Measurements from ENCODE around the gene NCOR1. TPM values are rescaled to one million over a fixed set of nuclear protein-coding genes. Genes with fewer than 3 reads are reported as not detected.

NCOR1 gene
- total RNA-seq = 137 TPM
- long read RNA-seq, transcript NCOR1-206 (15 exons, 1,883 nt) = major isoform, 33 of 313 reads
- long read RNA-seq, transcript NCOR1-221 (16 exons, 1,877 nt) = minor isoform, 8 of 313 reads
- long read RNA-seq, transcript NCOR1-209 (17 exons, 1,969 nt) = minor isoform, 8 of 313 reads
- long read RNA-seq, partial matches to known transcripts = 116 of 313 reads
- long read RNA-seq, other reads (novel, unspliced or antisense) = 144 of 313 reads

- H3K4me1 ChIP-seq = peaks cover 46% of the 10 kb centered on the region
- ATAC-seq (peak; percentile 98), DNase-seq (peak; percentile 96)
- H3K4me3 ChIP-seq = peak within 1 kb of the TSS; percentile 87
- H3K27me3 ChIP-seq (ENCODE audit: low read depth) = no peaks in the 10 kb centered on the region
- peak within 1 kb of the TSS; percentile 97 for H3K27ac ChIP-seq
- H3K9me3 ChIP-seq = no peaks in the 10 kb centered on the region
- H3K36me3 ChIP-seq = no peaks in the 10 kb centered on the region
- intact Hi-C loops (cut with DNase I) = no loop called here
- TF ChIP-seq, protein P1, sequence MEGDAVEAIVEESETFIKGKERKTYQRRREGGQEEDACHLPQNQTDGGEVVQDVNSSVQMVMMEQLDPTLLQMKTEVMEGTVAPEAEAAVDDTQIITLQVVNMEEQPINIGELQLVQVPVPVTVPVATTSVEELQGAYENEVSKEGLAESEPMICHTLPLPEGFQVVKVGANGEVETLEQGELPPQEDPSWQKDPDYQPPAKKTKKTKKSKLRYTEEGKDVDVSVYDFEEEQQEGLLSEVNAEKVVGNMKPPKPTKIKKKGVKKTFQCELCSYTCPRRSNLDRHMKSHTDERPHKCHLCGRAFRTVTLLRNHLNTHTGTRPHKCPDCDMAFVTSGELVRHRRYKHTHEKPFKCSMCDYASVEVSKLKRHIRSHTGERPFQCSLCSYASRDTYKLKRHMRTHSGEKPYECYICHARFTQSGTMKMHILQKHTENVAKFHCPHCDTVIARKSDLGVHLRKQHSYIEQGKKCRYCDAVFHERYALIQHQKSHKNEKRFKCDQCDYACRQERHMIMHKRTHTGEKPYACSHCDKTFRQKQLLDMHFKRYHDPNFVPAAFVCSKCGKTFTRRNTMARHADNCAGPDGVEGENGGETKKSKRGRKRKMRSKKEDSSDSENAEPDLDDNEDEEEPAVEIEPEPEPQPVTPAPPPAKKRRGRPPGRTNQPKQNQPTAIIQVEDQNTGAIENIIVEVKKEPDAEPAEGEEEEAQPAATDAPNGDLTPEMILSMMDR (IDR thresholded peaks at IDR 0.05) = peak; percentile 38
Measured at GRCh38 chr17:16215273-16215964, at the start of gene NCOR1. TSS of gene NCOR1 (minus strand) at chr17:16215534. CDS start at chr17:16194569, 20,965 bp downstream.

DNA sequence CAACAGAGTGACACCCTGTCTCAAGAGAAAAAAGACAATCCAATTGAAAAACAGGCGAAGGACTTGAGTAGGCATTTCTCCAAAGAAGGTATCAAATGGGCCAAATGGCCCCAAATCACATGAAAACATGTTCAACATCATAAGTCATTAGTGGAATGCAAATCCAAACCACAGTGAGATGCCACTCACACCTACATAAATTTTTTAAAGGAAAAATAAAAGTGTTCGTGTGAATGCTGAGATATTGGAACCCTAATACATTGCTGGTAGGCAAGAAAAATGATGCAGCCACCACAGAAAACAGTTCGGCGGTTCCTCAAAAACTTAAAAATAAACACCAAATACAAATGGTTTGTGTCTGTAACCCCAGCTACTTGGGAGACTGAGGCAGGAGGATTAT is 46.9 kb upstream of the NCOR1 start:
- TF ChIP-seq, protein P1 (IDR thresholded peaks at IDR 0.05) = no peak
- DNase-seq (no peak), ATAC-seq (no peak)
- H3K27me3 ChIP-seq (ENCODE audit: low read depth) = no peaks in the 10 kb centered on the region
- no peaks in the 10 kb centered on the region for H3K36me3 ChIP-seq
- no peak overlapping the region for H3K27ac ChIP-seq
- no peaks in the 10 kb centered on the region for H3K9me3 ChIP-seq
- peaks cover 9% of the 10 kb centered on the region for H3K4me1 ChIP-seq
- intact Hi-C loops (cut with DNase I) = no loop called here
- H3K4me3 ChIP-seq = no peak overlapping the region

DNA sequence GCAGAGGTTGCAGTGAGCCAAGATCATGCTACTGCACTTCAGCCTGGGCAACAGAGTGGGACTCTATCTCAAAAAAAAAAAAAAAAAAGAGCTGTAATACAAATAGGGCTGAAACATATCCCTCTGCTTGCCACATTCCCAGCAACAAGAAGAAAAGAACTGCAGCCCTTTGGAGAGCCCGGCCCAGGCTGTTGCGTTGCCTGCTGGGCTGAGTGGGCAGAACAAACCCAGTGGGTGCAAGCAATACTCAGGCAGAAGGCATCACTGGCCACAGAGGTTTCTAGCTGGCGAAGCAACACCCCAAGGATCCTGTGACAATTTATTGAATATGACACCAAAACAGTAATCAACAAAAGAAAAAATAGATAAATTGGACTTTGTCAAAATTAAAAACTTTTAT is 45.7 kb upstream of the NCOR1 start:
- intact Hi-C loops (cut with DNase I) = no loop called here
- no peaks in the 10 kb centered on the region for H3K9me3 ChIP-seq
- TF ChIP-seq, protein P1 (IDR thresholded peaks at IDR 0.05) = no peak
- no peak overlapping the region for H3K4me3 ChIP-seq
- H3K27ac ChIP-seq = no peak overlapping the region
- no peak for ATAC-seq
- no peak for DNase-seq
- peaks cover 14% of the 10 kb centered on the region for H3K4me1 ChIP-seq
- H3K27me3 ChIP-seq (ENCODE audit: low read depth) = no peaks in the 10 kb centered on the region
- H3K36me3 ChIP-seq = no peaks in the 10 kb centered on the region

- Histone ChIP-seq H3K4me1 (peaks cover 25% of the 10 kb centered on the region), H3K9me3 (no peaks in the 10 kb centered on the region), H3K36me3 (no peaks in the 10 kb centered on the region), H3K27ac (no peak overlapping the region), H3K27me3 (ENCODE audit: low read depth) (no peaks in the 10 kb centered on the region), H3K4me3 (no peak overlapping the region)
- DNase-seq = peak; percentile 50
- intact Hi-C loops (cut with DNase I) = no loop called here
- ATAC-seq = peak; percentile 6 to 32
- TF ChIP-seq, protein P1 (IDR thresholded peaks at IDR 0.05) = no peak
Measured at GRCh38 chr17:16259926-16260325, 44.6 kb upstream of the NCOR1 start.

- peaks cover 29% of the 10 kb centered on the region for H3K4me1 ChIP-seq
- DNase-seq = no peak
- no peak overlapping the region for H3K4me3 ChIP-seq
- ATAC-seq = peak; percentile 42 to 67
- H3K9me3 ChIP-seq = no peaks in the 10 kb centered on the region
- peak overlapping the region; percentile 48 for H3K27ac ChIP-seq
- H3K27me3 ChIP-seq (ENCODE audit: low read depth) = no peaks in the 10 kb centered on the region
- intact Hi-C loops (cut with DNase I) = no loop called here
- H3K36me3 ChIP-seq = no peaks in the 10 kb centered on the region
- TF ChIP-seq, protein P1 (IDR thresholded peaks at IDR 0.05) = no peak
Measured at GRCh38 chr17:16258901-16259300, 43.6 kb upstream of the NCOR1 start.
